GM06990 (cell line): Measurements from ENCODE around the gene MOCS3.
A peak's percentile ranks its signal among the peaks of the same experiment; 100 is the strongest.

ENCODE experiments used
- DNase-seq: peaks from one replicate; pipeline ENCODE4 v3.0.0-alpha.2; 2011; ENCODE audit not compliant: insufficient read length; ENCODE audit errors: extremely low read depth
- H3K27me3 ChIP-seq: replicated peaks from 2 replicates; pipeline ENCODE4 v1.6.0; 2011; ENCODE audit warnings: low read length; ENCODE audit not compliant: control insufficient read depth, insufficient read depth
- H3K36me3 ChIP-seq: 2 replicates; pipeline ENCODE4 v1.5.1; 2011; ENCODE audit warnings: low read length; ENCODE audit not compliant: control insufficient read depth, insufficient read depth
- H3K4me3 ChIP-seq: replicated peaks from 2 replicates; pipeline ENCODE4 v1.5.1; 2011; ENCODE audit warnings: low read depth, mild to moderate bottlenecking, control low read depth, low read length
- TF ChIP-seq, protein P1 (sequence below): IDR thresholded peaks from 2 replicates; pipeline ENCODE4 v1.5.1; 2011; ENCODE audit warnings: low read length, control low read depth, mild to moderate bottlenecking, inconsistent platforms; ENCODE audit not compliant: insufficient read depth, poor library complexity, severe bottlenecking

MOCS3 gene

DNA sequence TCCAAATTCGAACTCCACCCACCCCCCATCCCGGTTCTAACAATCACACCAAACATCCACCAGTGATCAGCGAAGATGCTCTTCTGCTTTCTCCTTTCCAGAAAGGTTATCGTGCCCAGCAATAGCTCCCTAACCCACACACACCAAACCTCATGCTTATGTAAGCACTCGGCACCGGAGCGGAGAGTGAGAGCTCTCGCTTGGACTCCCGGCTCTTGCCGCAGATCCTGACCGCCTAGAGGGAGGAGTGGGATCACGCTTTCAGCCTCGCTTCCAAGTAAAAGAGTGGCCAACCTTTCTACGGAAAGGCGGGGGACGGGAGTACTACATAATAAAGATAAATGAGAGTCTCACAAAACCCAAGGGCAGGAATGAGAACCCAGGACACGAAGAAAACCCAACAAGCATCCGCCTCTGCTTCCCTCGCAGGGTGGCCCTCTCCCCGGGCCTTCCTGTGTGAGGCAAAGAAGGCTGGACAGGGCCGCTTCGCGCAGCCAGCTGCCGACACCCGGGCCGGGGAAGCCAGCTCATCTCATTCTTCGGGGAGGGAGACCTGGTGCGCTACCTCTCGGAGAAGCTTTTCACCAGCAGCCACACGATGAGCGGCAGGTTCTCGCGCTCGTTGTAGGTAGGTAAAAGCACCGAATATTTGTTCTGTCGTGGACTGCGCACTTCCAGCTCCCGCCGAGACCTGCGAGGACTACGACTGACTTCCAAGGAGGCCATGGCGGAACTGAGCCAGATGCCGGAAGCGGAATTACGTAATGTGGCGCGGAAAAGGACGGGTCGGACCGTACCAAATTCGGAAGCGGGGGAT is 612 bp upstream of the MOCS3 start, which contains the start of gene DPM1:
DPM1 (minus strand) TSS at position 735 of the 817 bp plus-strand sequence; CDS start at position 726, 9 bp downstream.
- H3K4me3 ChIP-seq = peak within 1 kb of the TSS; percentile 86
- H3K27me3 ChIP-seq = no peaks in the 10 kb centered on the region
- no peaks in the 10 kb centered on the region; the same call in none of the 2 replicates for H3K36me3 ChIP-seq
- TF ChIP-seq, protein P1, sequence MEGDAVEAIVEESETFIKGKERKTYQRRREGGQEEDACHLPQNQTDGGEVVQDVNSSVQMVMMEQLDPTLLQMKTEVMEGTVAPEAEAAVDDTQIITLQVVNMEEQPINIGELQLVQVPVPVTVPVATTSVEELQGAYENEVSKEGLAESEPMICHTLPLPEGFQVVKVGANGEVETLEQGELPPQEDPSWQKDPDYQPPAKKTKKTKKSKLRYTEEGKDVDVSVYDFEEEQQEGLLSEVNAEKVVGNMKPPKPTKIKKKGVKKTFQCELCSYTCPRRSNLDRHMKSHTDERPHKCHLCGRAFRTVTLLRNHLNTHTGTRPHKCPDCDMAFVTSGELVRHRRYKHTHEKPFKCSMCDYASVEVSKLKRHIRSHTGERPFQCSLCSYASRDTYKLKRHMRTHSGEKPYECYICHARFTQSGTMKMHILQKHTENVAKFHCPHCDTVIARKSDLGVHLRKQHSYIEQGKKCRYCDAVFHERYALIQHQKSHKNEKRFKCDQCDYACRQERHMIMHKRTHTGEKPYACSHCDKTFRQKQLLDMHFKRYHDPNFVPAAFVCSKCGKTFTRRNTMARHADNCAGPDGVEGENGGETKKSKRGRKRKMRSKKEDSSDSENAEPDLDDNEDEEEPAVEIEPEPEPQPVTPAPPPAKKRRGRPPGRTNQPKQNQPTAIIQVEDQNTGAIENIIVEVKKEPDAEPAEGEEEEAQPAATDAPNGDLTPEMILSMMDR = no peak
- DNase-seq = peak; percentile 82

DNA sequence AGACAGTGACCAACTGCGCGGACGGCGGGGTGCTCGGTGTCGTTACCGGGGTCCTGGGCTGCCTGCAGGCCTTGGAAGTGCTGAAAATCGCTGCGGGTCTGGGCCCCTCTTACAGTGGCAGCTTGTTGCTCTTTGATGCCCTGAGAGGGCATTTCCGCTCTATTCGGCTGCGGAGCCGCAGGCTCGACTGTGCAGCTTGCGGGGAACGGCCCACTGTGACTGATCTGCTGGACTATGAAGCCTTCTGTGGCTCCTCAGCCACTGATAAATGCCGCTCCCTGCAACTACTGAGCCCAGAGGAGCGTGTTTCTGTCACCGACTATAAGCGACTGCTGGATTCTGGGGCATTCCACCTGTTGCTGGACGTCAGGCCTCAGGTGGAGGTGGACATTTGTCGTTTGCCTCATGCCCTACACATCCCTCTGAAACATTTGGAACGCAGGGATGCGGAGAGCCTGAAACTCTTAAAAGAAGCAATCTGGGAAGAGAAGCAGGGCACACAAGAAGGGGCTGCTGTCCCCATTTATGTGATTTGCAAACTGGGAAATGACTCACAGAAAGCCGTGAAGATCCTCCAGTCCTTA is 1.0 kb downstream of the MOCS3 start:
- H3K27me3 ChIP-seq = no peaks in the 10 kb centered on the region
- H3K4me3 ChIP-seq = peak overlapping the region; percentile 86
- H3K36me3 ChIP-seq = no peaks in the 10 kb centered on the region; the same call in 1 of the 2 replicates
- TF ChIP-seq, protein P1 = no peak
- no peak for DNase-seq

DNA sequence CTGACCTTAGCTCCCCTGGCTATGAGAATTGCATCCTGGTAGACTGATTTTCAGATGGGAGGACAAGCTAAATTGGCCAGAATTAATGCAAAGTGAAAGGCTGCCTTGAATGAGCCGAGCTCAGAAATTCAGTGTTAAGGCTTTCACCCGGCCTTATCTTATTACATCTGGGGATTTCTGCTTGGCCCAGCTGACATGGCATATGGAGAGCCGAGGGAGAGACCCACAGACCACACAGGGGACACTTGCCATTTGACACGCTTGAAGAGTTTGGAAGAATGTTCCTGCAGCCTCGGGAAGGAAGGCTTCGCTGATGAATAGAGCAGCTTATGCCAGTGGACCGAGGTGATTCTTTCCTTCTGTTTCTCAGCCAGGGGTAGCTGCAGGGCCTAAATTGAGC is 9.0 kb downstream of the MOCS3 start:
- no peak overlapping the region for H3K4me3 ChIP-seq
- TF ChIP-seq, protein P1 = no peak
- DNase-seq = no peak
- H3K36me3 ChIP-seq = no peaks in the 10 kb centered on the region
- no peaks in the 10 kb centered on the region; the same call in 1 of the 2 replicates for H3K27me3 ChIP-seq

DNA sequence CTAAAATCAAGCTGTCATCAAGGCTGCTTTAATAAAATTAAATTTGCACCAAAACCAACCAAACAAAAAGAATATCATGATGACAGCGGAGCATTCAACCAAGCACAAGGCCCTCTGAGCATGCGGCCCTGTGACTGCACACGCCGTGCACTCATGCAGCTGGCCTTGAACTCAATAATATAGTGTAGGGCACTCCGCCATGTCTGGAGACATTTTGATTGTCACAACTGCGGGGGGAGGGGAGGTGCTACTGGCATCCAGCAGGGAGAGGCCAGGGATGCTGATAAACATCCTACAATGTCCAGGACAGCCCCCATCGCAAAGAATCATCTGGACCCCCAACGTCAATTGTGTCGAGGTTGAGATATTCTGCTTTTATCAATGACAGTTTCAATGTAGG is 9.7 kb downstream of the MOCS3 start:
- no peak overlapping the region for H3K4me3 ChIP-seq
- TF ChIP-seq, protein P1 = no peak
- H3K27me3 ChIP-seq = no peaks in the 10 kb centered on the region; the same call in 1 of the 2 replicates
- no peaks in the 10 kb centered on the region for H3K36me3 ChIP-seq
- DNase-seq = no peak

DNA sequence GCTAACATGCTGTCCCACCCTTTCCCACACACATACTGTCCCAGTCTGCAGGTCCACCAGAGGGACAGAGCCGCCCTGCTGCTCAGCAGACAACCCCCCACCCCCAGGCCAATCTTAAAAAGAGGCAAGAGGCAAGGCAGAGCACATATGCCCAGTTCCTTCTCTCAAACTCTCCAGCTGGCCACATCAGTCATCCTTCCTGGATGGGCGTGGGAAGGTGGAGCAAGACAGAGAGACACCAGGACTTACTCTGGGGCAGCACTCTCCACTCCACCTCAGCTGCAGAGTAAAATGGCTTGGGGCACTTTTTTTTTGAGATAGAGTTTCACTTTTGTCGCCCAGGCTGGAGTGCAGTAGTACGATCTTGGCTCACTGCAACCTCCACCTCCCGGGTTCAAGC is 10.8 kb downstream of the MOCS3 start:
- TF ChIP-seq, protein P1 = no peak
- DNase-seq = no peak
- no peak overlapping the region for H3K4me3 ChIP-seq
- no peaks in the 10 kb centered on the region; the same call in 1 of the 2 replicates for H3K27me3 ChIP-seq
- no peaks in the 10 kb centered on the region for H3K36me3 ChIP-seq
